Measurements from ENCODE around the gene TXNRD1.
"Not testable (repeated sequence)": the region's sequence is repeated elsewhere in the genome, so short reads cannot be mapped to it uniquely, and the experiment has no call there.

Gene TXNRD1

DNA sequence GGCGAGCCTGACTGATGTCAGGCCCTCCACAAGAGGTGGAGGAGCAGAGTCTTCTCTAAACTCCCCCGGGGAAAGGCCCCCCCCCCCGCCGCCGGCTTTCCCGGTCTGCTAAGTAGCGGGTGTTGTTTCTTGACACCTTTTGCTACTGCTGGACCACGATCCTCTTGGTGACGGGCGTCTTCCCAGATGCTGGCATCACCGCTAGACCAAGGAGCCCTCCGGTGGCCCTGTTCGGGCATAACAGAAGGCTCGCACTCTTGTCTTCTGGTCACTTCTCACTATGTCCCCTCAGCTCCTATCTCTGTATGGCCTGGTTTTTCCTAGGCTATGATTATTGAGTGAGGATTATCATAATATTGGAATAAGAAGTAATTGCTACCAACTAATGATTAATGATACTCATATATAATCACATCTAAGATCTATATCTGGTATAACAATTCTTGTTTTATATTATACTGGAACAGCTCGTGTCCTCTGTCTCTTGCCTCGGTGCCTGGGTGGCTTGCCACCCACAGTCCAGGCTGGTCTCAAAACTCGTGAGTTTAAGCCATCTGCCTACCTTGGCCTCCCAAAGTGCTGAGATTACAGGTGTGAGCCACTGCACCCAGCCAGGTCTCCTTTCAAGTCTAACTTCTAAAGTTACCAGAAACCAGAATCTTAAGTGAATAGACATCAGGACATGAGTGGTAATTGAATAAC lies 78.7 kb downstream of the TXNRD1 start:
- TF ChIP-seq, protein P1, sequence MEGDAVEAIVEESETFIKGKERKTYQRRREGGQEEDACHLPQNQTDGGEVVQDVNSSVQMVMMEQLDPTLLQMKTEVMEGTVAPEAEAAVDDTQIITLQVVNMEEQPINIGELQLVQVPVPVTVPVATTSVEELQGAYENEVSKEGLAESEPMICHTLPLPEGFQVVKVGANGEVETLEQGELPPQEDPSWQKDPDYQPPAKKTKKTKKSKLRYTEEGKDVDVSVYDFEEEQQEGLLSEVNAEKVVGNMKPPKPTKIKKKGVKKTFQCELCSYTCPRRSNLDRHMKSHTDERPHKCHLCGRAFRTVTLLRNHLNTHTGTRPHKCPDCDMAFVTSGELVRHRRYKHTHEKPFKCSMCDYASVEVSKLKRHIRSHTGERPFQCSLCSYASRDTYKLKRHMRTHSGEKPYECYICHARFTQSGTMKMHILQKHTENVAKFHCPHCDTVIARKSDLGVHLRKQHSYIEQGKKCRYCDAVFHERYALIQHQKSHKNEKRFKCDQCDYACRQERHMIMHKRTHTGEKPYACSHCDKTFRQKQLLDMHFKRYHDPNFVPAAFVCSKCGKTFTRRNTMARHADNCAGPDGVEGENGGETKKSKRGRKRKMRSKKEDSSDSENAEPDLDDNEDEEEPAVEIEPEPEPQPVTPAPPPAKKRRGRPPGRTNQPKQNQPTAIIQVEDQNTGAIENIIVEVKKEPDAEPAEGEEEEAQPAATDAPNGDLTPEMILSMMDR (conservative IDR thresholded peaks at IDR 0.05; ENCODE audit: low read depth, low read length): peak; percentile 54
- DNase-seq (ENCODE audit: low read depth); H3K4me3 ChIP-seq (ENCODE audit: low read depth, low read length): not testable (repeated sequence)

DNA sequence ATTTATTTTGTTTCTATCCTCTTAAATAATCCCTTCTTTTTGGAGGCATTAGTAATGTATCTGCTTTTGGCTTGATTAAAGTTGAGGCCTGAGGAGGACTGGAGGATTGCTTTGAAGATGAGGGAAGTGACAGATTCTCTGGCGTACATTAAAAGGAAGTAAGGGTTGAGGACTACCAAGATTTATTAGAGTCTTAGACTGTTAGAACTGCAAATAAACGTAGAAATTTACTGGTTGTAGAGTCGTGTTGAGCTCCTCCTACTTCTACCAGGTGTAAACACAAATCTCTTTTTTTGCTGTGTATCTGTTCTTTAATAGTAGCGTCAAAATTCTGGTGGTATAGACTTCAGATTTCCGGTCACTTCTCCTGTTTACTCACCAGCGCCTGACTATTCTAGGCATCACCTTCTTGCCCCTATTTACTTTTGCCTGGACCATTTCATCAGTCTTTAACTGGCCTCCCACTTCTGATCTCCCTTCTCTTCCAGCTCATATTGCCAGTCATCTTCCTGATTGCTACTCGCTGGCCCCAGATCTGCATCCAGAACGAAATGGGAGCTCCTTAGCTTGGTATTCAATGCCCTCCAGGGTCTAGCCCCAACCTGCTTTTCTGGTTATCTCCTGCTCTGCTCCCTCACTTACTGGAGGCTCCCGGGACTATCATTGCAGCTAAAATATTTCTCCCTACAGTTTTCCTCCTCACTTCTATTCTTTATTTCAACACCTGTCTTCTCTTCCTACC lies 79.5 kb downstream of the TXNRD1 start:
- no peak for DNase-seq (ENCODE audit: low read depth)
- no peak overlapping the region for H3K4me3 ChIP-seq (ENCODE audit: low read depth, low read length)
- TF ChIP-seq, protein P1 (conservative IDR thresholded peaks at IDR 0.05; ENCODE audit: low read depth, low read length): no peak

DNA sequence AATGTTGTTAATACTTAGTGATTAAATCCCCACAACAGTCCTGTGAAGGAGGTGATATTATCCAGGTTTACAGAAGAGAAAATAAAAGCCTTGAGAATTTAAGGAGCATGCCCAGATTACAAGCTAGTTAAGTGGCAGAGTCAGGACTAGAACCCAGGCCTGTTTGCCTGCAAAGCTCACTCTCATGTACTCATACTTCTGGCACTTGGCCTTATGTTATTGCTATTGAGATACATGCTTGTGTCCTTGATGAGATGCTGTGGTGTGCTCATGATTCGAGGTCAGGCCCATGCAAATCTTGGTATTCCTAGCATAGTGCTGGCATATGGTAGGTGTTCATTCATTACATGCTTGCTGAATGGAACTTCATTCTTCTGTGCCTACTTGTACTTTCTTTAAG lies 80.4 kb downstream of the TXNRD1 start:
- TF ChIP-seq, protein P1 (conservative IDR thresholded peaks at IDR 0.05; ENCODE audit: low read depth, low read length): no peak

DNA sequence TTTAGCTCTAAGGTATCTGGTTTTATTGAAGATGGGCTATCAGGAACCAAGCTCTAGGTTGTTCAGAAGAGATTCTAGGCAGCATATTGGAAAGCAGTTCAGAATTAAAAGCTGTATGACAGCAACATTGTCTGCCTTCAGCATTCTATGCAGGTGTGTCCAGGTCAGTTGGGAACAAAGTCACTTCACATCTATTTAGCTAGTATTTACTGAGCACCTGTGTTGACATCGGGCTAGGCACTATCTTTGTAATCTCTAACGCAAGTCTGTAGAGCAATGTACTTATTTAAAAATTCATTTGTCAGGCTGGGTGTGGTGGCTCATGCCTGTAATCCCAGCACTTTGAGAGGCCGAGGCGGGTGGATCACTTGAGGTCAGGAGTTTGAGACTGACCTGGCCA lies 81.1 kb downstream of the TXNRD1 start:
- TF ChIP-seq, protein P1 (conservative IDR thresholded peaks at IDR 0.05; ENCODE audit: low read depth, low read length): no peak
- no peak for DNase-seq (ENCODE audit: low read depth)
- no peak overlapping the region for H3K4me3 ChIP-seq (ENCODE audit: low read depth, low read length)

More for the DNA sequence above, 80.4 kb downstream of the TXNRD1 start:
- no peak for DNase-seq (ENCODE audit: low read depth)
- H3K4me3 ChIP-seq (ENCODE audit: low read depth, low read length): no peak overlapping the region

DNA sequence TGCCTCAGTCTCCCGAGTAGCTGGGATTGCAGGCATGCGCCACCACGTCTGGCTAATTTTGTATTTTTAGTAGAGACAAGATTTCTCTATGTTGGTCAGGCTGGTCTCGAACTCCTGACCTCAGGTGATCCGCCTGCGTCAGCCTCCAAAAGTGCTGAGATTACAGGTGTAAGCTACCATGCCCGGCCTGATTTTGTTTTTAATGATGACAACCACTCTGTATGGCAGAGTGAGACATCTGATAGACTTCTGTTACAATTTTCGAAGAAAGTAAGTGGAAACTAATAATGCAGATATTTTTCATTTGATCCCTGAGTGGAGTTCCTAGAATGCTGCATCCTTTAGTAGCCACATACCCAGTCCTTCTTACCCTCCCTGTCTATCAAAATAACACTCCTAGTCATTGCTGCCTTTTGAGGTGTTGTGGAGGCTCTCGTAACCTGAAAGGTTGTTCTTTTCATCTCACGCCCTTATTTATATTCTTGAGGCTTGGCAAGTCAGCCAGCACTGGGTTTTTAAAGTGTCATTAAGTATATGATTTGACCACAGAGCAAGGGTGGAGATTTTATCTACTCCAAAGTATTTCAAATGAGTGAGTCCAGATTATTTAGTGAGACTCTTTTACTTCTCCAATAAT lies 82.0 kb downstream of the TXNRD1 start:
- H3K4me3 ChIP-seq (ENCODE audit: low read depth, low read length): no peak overlapping the region
- TF ChIP-seq, protein P1 (conservative IDR thresholded peaks at IDR 0.05; ENCODE audit: low read depth, low read length): no peak
- DNase-seq (ENCODE audit: low read depth): no peak

DNA sequence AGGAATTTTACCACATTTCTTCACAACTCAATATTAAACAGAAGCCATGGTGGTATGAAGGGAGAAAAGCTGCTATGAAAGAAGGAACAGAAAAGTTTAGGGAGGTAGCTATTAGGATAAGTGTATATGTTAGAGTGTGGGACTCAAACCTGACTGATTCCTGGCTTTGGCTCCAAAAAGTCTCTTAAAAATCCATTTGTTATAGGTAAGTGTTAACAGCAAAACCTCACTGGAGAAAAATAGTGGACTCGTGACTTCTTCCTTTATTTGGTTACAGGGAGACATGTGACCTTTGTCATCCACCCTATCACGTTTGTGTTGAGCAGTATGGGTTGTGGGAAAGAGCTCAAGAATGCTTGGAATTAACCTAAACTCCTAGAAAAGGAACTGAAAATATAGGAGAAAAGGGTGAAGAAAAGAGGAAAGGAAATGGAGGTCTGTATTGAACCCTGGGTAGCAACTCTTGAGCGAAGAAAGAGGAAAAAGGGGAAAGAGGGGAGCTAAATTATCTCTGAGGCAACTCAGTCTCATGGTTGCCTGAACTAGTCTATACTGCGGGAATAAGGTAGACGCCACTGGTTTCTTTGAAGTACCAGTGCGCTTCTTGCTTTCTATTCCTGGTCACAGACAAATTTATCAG lies 84.4 kb downstream of the TXNRD1 start:
- H3K4me3 ChIP-seq (ENCODE audit: low read depth, low read length): no peak overlapping the region
- TF ChIP-seq, protein P1 (conservative IDR thresholded peaks at IDR 0.05; ENCODE audit: low read depth, low read length): no peak
- DNase-seq (ENCODE audit: low read depth): peak; percentile 64

Measured in choroid plexus epithelial cell (primary cell).